ENCODE data around the gene PIH1D1.

Gene PIH1D1

DNA sequence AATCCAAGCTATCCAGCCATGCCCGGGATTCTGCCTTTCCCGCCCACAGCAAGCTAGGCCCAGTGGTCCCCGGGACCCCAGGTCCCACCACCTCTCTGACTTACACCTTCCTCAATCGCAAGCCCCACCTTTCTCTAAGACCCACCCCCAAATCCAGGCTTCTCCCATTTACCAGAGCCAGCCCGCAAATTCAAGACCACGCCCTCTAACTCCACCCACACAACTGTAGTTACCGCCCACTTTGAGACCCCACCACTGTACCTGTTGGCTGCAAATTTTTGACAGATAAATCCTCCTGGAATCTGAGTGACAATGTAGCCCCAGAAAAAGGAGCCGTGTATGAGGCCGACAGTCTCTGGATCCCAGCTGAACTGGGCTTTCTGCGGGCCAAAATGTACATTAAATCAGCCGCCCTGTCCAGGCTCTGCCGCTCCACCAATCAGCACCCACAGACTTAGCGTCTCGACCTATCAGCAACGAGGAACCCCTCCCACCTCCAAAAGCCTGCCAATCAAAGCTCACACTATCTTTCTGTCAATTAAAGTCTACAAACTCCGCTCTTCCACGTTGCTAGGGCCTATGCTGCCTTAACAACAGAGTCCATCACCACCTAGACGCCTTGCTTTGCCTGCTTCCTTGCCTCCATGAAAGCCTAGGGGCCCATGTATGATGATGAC is 16.6 kb downstream of the PIH1D1 start:
- DNase-seq (ENCODE audit: low read depth) = no peak
- no peak overlapping the region for H3K4me3 ChIP-seq (replicated peaks; ENCODE audit: low read depth, low read length)
- TF ChIP-seq, protein P1, sequence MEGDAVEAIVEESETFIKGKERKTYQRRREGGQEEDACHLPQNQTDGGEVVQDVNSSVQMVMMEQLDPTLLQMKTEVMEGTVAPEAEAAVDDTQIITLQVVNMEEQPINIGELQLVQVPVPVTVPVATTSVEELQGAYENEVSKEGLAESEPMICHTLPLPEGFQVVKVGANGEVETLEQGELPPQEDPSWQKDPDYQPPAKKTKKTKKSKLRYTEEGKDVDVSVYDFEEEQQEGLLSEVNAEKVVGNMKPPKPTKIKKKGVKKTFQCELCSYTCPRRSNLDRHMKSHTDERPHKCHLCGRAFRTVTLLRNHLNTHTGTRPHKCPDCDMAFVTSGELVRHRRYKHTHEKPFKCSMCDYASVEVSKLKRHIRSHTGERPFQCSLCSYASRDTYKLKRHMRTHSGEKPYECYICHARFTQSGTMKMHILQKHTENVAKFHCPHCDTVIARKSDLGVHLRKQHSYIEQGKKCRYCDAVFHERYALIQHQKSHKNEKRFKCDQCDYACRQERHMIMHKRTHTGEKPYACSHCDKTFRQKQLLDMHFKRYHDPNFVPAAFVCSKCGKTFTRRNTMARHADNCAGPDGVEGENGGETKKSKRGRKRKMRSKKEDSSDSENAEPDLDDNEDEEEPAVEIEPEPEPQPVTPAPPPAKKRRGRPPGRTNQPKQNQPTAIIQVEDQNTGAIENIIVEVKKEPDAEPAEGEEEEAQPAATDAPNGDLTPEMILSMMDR (IDR thresholded peaks at IDR 0.05; ENCODE audit: low read length, missing control alignments) = no peak

DNA sequence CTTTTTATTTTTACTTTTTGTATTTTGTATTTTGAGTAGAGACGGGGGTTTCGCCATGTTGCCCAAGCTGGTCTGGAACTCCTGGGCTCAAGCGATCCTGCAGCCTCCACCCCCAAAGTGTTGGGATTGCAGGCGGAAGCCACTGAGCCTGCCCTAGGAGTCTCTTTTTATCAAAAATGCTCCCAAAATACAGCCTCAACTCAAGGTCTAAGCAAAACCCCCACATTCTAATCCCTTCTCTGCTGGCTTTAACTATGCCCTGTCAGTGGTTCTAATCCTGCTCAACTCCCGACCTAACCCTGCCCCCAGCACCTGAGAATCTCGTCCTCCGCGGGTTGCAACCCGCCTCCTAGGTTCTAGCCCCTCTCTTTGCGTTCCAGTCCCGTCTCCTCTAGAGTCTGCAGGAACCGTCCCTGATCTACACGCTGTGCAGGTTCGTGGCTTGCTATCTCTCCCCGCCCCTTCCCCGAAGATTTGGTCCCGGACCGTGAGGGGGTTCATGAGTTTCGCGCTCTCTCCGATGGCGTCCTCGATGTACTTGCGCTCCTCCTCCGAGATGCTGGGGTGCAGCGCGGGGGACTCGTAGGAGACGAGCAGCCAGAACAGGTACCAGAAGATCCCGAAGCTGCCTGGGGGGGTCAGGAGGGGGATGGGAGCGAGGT is 18.2 kb downstream of the PIH1D1 start:
- TF ChIP-seq, protein P1 (IDR thresholded peaks at IDR 0.05; ENCODE audit: low read length, missing control alignments) = no peak
- DNase-seq (ENCODE audit: low read depth) = no peak
- H3K4me3 ChIP-seq (replicated peaks; ENCODE audit: low read depth, low read length) = no peak overlapping the region

DNA sequence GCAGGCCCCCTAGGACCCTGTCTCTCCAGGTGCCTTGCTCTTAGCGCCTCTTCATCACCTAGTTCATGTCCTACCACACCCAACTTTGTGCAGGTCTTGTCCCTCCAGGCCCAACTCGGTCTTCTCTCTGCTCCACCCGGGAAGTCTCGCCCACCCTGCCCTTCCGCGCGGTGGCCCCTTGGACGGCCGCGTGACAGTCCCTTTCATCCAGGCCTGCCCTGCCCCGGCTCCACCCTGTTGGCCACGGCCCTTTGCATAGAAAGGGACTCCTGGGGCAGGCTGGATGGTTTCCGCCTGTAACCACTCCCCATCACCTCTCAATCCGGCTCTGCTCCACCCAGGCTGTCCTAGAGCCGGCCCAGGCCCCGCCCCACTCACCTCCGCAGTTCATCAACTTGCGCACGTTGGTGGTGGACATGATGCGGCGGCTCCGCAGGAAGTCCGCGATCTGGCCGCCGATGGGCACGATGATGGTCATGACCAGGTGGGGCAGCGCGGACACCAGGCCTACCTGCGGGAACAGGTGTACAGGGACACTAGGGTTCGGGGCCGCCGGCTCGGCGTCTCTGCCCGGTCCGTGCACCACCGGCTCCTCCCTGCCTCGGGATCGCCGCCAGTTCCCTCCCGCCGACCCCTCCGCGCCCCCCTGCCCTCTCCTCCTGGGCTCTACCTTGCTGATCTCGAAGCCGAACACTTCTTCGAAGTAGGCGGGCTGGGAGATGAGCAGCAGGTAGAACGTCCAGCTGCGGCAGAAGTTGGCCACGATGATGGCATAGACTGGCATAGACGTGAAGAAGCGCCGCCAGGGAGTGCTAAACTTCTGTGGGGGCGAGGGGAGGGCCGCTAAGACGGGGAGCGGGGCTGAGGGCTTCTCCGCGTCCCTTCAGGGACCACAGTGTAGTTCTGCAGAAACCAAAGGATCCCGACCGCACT is 19.2 kb downstream of the PIH1D1 start:
- no peak overlapping the region for H3K4me3 ChIP-seq (replicated peaks; ENCODE audit: low read depth, low read length)
- TF ChIP-seq, protein P1 (IDR thresholded peaks at IDR 0.05; ENCODE audit: low read length, missing control alignments) = no peak
- DNase-seq (ENCODE audit: low read depth) = no peak

DNA sequence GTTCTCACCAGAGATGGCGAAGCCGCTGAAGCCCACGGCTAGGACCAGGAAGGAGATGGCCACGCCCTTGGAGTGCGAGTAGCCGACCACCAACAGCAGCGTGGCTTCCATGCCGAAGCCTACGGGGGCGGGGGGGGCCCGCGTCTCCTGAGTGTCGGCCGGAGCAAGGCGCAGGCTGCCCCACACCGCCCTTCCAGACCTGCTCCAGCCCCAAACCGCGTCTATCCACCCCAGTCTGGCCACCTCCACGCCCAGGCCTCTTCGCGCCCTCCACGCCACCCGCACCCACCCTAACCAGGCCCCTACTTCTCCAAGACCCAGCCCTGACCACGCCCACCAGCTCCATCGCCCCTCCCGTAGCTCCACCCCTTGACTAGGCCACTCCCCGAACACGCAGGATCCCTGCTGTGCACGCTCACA is 20.3 kb downstream of the PIH1D1 start:
- H3K4me3 ChIP-seq (replicated peaks; ENCODE audit: low read depth, low read length) = no peak overlapping the region
- TF ChIP-seq, protein P1 (IDR thresholded peaks at IDR 0.05; ENCODE audit: low read length, missing control alignments) = no peak
- DNase-seq (ENCODE audit: low read depth) = no peak

DNA sequence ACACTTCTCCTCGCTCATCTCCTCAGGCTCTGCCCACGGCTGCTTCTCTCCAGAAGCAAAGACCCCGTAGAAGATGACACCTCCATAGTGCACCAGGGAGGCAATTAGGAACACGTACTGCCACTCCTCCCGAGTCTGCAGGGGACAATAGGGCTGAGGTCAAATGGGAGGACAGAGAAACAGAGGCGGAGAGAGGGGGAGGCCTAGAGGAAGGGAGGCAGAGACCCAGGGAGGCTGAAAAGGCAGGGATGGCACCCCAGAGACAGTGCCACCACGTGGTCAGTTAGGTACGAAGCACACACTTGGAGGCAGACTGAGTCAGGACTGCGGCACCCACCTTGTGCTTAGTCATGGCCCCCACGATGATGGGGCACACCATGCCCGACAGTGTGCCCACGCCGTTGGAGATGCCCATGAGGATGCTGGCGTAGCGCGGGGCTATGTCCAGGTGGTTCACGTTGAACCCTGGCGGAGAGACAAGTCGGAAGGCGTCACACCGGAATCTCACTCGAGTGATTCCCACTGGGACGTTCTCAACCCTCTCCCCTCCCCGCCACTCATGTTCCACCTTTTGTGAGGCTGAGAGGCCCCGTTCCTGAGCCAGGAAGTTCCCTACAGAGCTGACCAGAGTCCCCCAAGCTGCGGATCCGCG is 20.8 kb downstream of the PIH1D1 start:
- TF ChIP-seq, protein P1 (IDR thresholded peaks at IDR 0.05; ENCODE audit: low read length, missing control alignments) = peak; percentile 19
- DNase-seq (ENCODE audit: low read depth) = no peak
- no peak overlapping the region for H3K4me3 ChIP-seq (replicated peaks; ENCODE audit: low read depth, low read length)

DNA sequence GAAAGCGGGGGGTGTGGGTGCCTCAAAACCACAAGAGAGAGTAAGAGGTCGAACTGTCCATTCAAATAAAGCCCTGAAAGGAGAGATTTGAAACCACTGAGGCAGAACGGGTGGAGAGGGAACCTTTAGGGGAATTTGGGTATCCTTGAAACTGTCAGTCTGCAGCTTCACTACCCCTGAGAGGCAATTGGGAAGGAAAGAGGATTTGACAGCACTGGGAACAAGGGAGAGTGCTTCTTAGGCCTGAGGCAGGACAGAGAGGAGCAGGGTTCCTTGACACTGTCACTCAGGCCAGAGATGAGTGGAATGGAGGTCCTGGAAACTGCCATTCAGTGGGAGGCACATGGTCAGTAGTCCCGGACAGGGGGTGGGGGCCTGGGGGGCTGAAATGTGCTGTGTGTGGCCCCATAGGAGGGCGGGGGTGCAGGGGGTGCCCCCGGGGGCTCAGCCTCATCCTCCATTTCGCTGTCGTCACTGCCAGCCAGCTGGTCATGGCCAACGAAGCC is 21.4 kb downstream of the PIH1D1 start:
- TF ChIP-seq, protein P1 (IDR thresholded peaks at IDR 0.05; ENCODE audit: low read length, missing control alignments) = no peak
- H3K4me3 ChIP-seq (replicated peaks; ENCODE audit: low read depth, low read length) = no peak overlapping the region
- DNase-seq (ENCODE audit: low read depth) = no peak
